Left hindlimb (tissue), 1 donor: ENCODE results near the gene TIMM23B.
A peak's percentile ranks its signal among the peaks of the same experiment; 100 is the strongest.
"Not testable (repeated sequence)": the region's sequence is repeated elsewhere in the genome, so short reads cannot be mapped to it uniquely, and the experiment has no call there.

Experiments
- DNase-seq: peaks from one replicate; pipeline ENCODE4 v3.0.0-alpha.2; 2018

TIMM23B gene, protein sequence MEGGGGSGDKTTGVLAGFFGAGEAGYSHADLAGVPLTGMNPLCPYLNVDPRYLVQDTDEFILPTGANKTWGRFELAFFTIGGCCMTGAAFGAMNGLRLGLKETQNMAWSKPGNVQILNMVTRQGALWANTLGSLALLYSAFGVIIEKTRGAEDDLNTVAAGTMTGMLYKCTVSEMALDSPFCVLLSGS

DNA sequence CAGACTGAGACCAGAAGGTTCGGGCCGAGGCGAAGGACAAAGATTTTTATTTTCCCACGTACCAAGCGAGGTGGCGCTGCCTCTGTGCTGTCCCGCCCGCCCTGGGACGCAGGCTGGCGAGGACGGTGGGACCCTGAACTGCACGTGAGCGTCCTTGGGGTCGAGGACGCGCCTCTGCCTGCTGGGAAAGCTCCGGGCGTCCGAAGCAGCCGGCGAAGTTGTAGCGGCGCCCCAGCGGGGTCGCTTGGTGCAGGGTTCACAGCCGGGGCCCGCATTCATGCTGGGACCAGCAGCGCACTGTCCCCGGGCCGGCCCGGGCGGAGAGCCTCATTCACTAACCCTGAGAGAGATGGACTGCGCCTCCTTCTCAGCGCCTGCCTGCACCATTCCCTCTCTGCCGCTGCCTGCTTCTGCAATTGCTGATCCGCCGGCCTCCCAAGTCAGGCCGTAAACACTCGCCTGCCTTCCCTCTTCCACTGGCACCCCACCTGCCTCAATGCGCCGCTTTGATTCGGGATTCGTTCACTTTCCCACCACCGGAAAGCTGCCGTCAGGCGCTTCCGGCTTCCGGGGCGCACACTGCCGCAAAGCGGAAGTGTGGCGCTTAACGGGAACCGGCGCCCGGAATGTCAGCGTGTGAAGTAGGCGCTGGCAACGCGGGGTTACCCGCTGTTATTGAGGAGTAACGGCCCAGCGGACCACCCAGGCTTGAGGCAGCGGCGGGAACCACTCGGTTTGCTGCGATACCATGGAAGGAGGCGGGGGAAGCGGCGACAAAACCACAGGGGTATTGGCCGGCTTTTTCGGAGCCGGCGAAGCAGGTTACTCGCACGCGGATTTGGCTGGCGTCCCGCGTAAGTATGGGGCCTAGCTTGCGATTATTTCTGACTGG is at the start of gene TIMM23B, which contains the start of gene PARG:
TSS of gene TIMM23B (plus strand) at position 607 of the 892 bp plus-strand sequence. CDS start at position 749, 142 bp downstream.
TSS of gene PARG (minus strand) at position 581 of the 892 bp plus-strand sequence. CDS start at position 279, 302 bp downstream.
- DNase-seq, result peak; percentile 87

DNA sequence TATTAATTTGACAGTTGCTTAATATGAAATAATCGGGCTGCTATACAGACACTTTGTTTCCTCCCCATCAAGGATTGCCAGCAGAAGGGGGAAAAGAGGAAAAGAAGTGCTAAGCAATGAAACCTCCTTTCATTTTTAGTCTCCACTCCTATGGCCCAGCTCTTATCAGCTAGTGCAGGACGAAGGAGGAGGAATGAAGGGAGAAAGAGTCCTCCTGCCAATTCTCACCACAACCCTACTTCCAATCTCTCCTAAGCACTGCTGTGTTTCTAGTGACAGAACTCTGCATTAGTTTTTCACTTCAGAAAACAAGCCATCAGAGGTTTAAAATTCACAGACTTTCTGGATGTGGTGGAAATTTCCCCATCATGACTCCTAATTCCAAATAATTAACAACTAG is 41.9 kb upstream of the TIMM23B start:
- DNase-seq, result not testable (repeated sequence)

DNA sequence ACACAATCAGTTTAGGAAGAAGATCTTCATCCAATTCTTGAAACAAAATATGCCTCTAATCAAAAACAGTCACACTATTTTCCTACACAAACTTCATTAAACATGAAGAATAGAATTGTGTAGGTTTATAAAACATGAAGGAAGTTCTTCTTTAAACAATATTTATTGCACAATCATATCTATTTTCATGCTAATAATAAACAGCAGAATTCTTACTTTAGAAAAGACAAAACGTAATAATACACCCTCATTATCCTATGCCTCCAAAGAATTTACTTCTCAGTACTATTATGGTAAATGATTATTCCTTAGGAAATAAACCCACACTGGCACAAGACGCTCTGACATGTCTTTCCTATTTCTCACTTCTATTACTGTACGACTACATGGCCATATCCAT is 41.4 kb upstream of the TIMM23B start:
- not testable (repeated sequence) for DNase-seq

DNA sequence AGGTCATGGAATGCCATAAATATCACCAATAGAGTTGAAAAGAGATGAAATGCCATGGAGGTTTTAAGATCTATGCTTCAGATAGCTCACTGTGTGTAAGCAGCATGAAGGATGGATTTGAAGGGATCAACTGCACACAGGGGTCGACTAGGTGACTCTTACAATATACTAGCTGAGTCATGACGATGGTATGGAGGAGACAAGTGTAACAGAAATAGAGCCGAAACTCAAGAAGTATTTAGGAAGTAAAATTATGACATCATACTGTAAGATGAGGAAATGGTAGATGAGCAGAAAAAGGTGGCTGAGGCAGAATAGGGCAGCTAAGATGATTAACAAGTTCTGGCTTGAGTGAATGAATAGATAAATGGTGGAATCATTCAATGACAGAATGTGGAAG is 38.0 kb upstream of the TIMM23B start:
- DNase-seq, result not testable (repeated sequence)

DNA sequence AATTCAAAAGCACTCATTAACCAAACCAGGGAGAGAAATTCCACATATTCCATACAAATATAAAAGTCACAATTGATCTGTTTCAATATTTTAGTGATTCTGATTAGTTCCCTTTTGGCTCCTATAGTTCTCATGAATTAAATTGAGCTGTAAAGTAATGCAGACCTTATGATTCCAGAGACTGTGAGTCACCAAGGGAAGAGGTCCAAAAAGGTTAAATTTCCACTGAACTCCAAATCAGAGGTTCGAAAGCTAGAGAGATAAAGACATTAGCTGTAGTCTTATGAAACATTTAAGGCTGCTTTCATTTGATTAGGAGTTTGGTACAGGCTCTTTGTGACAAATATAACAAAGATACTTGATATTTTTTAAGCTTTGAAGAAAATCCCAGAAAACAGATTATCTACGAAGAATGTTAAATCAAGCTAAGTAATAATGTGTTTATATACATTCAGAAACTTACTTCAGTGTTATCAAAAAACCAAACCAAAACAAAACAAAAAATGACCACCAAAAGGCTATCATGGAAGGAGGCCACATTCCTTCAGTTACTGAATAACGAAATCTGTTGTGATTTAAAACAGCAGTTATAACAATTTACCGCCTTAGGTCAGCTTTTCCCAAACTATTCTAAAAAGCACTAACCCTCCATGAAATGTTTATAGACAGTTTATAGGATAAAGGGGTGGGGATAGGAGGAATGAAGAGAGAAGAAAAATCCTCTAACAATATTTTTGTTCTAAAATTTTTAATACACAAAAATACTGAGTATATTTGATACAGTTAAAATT is 33.4 kb upstream of the TIMM23B start:
- DNase-seq, result not testable (repeated sequence)

DNA sequence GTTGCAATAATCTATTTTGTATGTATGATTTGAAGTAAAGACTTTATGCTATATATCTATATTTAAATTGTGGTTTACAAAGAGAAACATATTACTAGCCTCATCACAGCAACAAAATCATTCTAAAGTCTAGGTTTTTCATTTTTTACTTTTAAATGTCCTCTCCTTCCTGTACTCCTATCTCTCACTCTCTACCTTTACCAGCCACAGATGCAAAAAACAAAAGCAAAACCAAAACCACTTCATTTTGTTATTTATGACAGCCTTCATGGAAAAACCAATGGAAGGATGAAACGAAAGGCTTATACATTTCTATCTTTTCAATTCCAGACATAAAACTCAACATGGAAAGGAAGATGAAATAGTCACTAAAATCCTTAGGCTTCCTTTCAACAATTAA is 31.6 kb upstream of the TIMM23B start:
- DNase-seq, result not testable (repeated sequence)

DNA sequence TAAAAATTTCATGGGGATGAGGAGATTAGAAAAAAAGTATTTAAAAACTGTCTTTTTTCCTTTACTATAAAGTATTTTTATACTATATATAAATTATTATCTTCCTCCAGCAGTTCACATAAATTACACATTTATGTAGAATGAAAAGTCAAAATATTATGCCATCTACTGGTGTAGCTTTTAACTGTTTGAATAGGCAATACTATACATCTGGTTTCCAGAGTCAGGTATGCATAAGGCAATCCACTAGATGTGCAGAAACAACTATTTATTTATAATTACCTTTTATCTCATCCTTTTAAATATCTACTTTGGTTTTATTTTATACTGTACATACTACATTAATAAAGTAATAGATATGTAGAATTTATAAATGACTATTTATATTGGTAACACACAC is 25.4 kb upstream of the TIMM23B start:
- not testable (repeated sequence) for DNase-seq

DNA sequence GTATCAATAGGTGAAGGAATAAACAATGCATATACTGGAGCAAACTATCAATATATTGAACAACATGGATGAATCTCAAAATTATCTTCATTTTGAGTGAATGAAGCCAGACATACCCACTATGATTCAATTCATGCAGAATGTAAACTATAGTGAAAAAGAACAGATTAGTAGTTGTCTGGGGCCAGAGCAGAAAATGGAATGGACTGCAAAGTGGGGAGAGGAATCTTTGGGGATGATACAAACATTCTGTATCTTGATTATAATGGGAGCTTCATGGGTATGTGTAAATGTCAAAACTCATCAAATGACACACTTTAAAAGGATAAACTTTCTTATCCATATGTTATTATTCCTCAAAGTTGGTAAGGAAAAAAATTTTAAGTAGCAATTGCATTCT is 23.9 kb upstream of the TIMM23B start:
- not testable (repeated sequence) for DNase-seq

DNA sequence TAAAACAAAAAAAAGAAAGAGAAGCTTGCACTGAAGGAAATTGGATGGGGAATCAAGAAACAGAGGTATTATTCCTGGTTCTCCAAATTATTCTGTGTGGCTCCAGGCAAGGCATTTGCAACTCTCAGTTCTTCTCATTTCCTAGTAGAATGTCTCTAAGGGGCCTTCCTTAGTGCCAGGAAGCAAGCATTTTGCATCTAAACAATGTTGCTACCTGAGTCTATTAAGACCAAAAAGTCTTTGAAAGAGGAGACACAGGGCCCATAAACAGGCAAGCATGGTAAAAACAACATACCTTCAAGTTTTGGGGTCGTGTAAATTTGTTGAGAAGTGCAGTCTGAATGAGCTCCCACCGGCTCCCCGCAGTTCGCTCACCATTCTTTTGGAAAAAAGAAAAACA is 19.8 kb upstream of the TIMM23B start:
- not testable (repeated sequence) for DNase-seq

DNA sequence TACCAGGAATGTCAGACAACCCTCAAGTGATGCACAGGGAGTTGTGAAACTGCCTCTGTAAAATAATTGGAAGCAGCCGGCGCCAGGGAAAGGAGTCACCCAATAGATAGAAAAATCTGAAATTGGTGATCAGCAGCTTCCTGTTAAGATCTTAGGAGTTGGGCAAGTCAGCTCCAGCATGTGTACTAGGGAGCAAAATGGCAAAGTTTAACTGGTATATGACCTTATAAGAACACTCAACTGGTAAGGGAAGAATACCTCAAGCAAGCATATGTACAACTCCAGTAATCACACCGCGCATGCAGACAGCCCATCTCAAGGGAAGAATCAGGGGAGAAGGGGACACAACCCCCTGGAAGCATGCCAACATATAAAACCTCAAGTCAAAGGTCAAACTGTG is 18.3 kb upstream of the TIMM23B start:
- DNase-seq, result not testable (repeated sequence)

DNA sequence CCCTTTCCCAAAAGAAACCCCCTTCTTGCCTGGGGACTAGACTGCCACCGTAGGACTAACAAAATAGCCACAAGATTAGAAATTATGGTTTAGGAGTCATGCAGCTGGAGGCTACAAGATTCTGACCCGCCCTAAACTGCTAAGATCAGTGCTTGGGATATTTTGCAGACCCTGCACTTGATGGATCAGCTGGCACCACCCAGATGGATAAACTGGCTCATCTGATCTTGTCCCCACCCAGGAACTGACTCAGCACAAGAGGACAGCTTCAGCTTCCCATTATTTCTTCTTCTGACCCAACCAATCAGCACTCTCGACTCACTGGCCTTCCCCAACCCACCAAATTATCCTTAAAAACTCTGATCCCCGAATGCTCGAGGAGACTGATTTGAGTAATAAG is 10.6 kb upstream of the TIMM23B start:
- DNase-seq, result not testable (repeated sequence)

DNA sequence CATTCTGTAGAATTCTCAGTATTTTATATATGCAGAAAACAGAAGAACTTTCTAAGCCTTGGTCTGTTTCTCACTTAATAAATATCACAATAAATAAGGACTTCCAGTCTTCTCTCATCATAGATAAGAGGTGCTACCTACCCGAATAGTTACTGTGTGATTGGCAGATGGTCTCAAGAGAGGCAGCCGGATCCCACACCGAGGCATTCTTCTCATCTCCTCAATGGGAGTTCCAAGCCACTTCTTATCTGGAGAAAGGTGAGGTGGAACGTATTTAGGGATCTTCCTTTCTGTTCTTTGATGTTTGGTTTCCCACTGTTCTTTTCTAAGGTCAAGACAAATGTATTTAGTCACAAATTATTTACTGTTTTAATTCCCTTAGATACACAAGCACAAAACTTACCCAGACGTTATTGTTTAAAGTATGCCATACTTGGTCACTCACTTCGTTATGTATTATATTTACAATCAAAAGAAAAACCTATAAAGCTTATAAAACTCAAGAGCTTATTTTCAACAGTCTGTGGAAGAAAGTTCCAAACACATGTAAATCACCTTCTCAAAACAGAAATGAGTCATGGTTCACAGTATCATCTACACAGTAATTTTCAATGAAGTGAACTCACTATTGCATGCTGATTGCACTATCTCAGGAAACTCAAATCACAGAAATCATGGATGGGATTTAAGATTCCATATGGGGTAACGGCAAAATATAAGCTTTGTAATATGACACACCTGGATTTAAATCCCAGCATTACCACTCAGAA is 9.7 kb upstream of the TIMM23B start:
- not testable (repeated sequence) for DNase-seq

DNA sequence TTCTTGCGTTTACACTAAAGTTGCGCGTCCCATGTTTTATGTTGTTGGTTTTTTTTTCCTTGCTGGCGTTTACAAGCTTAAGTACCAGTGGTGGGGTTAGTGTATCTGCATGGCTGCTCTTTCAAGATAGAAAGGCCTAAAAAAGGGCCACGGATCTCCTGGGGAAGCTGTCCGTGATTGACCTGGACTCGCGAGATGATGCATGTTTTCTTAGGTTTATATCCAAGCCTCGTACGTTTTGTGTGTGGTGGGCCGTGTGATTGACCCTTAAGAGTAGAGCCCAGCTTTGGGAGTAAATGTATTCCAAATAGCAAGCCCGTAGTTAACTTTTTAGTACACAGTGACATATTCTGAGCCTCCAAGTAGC is 469 bp downstream of the TIMM23B start:
- not testable (repeated sequence) for DNase-seq

DNA sequence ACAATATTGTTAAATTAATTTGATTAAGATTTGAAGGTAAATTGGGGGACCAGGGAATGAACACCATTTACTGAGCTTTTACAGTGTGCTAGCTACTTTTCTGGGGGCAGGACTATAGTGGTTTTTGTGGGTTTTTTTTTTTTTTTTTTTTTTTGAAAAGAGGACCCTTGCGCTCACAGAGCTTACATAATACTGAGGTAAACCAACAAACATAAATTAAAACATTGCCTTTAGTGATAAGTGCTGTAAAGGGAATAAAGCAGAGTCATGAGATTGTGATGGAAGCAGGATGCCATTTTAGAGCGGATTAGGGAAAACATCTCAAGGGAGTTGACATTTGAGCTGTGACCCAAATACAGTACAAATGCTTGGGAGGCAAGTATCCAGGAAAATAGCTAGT is 1.8 kb downstream of the TIMM23B start:
- not testable (repeated sequence) for DNase-seq

DNA sequence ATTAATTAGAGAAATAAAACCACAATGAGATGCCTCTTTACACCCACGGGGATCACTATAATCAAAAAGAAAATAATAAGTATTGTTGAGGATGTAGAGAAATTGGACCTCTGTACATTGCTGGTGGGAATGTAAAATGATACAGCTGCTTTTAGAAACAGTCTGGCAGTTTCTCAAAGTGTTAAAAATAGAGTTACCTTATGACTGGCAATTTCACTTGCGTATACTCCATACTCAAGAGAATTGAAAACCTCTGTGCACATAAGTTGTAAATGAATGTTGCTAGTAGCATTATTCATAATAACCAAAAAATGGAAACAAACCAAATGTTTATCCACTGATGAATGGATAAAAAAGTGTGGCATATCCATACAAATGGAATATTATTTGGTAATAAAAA is 6.3 kb downstream of the TIMM23B start:
- DNase-seq, result not testable (repeated sequence)

DNA sequence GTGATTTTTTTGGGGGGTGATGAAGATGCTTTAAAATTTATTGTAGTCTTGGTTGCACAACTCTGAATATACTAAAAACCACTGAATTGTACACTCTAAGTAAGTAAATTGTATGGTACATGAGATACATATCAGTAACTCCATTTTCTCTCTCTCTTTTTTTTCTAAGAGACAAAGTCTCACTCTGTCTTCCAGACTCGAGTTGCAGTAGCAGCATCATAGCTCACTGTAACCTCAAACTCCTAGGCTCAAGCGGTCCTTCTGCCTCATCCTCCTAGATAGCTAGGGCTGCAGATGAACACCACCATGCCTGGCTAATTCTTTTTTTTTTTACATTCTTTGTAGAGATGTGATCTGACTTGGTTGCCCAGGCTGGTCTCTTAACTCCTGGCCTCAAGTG is 6.9 kb downstream of the TIMM23B start:
- DNase-seq, result not testable (repeated sequence)

DNA sequence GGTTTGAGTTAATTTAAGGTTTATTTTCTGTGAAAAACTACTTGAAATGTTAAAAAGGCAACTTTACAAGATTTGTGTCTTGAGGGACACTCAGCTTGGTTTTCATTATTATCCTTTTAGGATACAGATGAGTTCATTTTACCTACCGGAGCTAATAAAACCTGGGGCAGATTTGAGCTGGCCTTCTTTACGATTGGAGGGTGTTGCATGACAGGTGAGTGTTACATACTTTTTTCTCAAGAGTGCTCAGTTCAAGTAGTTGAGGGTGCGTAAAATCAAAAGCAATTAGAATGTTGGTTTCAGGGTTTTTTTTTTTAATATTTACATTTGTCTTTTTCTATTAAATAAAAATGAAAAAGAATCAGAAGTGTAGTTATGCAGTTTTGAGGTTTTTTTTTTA is 10.2 kb downstream of the TIMM23B start:
- DNase-seq, result not testable (repeated sequence)

DNA sequence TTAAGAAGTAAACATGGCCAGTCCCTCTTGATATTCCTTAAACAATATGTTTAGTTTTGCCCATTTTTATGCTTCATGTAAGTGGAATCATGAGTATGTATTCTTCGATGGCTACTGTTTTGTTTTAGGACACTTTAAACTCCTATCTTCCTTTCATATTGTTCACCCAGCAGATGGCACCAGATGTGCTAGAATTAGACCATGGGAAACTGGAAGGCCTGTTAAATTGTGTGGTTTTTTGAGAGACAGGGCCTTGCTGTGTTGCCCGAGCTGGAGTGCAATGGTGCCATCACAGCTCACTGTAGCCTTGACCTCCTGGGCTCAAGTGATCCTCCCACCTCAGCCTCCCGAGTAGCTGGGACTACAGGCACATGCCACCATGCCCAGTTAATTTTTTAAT is 11.3 kb downstream of the TIMM23B start:
- DNase-seq, result not testable (repeated sequence)

DNA sequence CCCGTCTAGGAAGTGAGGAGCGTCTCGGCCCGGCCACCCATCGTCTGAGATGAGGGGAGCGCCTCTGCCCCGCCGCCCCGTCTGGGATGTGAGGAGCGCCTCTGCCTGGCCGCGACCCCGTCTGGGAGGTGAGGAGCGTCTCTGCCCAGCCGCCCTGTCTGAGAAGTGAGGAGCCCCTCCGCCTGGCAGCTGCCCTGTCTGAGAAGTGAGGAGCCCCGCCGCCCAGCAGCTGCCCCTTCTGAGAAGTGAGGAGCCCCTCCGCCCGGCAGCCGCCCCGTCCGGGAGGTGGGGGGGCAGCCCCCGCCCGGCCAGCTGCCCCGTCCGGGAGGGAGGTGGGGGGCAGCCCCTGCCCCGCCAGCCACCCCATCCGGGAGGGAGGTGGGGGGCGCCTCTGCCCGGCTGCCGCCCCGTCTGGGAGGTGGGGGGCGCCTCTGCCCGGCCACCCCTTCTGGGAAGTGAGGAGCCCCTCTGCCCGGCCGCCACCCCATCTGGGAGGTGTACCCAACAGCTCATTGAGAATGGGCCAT is 28.5 kb downstream of the TIMM23B start:
- not testable (repeated sequence) for DNase-seq

DNA sequence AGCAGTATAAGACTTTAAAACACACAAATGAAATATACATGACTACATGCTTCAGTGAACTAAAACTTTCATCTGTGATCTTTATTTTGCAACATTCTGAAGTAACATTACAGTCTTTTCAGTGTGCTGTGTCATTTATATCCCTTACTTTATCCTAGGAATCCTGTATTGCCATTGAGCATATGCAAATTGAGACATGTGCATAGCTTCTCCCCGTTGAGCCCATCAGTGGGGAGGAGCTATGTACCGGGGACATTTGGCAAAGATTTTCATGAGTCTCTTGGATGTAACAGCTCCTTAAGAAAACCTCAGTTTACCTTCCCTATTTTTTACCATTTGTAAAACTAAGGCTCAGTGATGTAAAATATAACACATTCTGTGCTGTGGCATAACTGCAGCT is 29.6 kb downstream of the TIMM23B start:
- not testable (repeated sequence) for DNase-seq

DNA sequence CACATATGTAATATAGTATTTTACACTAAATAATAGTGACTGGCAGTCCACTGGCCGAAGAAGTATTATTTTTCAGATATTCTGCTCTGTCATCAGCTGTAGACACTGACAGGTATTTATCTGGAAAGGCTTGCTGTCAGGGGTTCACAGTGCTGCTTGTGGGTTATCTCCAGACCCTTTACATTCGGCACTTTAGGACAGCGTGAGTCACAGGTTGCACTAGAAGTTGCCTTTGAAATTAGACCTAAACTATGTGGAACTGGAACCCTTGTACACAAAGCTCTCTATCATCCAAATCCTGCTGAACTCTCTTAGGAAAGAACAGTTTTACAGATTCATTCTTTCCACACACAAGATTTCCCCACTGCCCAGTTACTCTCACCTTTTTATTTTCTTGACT is 30.2 kb downstream of the TIMM23B start:
- DNase-seq, result not testable (repeated sequence)

DNA sequence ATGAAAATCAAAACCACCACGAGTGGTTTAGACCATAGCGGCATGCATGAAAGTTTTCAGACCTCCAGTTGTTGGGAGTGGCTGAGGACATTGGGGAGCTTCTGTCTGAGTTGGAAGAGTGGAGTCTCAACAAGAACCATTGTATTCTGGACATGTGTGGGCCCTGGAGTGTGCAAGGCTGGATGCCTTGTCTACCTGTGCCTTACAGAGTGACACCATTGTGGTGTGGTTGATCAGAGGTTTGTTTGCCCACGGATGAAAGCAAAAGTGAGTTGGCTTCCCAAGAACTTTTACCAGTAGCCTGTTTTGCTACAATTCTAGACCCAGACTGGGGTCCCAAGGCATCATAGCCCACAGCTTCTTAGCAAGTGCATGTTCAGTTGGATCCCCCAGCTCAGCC is 35.9 kb downstream of the TIMM23B start:
- DNase-seq, result not testable (repeated sequence)
